NCI-H524 (cell line): ENCODE measurements around the gene CAMTA1.
A peak's percentile ranks its signal among the peaks of the same experiment; 100 is the strongest.

Experiments
- DNase-seq, 2 experiments: peaks; one replicate each; lab custom pipeline; 2025; lab: John Stamatoyannopoulos, UW

The CAMTA1 gene

DNA sequence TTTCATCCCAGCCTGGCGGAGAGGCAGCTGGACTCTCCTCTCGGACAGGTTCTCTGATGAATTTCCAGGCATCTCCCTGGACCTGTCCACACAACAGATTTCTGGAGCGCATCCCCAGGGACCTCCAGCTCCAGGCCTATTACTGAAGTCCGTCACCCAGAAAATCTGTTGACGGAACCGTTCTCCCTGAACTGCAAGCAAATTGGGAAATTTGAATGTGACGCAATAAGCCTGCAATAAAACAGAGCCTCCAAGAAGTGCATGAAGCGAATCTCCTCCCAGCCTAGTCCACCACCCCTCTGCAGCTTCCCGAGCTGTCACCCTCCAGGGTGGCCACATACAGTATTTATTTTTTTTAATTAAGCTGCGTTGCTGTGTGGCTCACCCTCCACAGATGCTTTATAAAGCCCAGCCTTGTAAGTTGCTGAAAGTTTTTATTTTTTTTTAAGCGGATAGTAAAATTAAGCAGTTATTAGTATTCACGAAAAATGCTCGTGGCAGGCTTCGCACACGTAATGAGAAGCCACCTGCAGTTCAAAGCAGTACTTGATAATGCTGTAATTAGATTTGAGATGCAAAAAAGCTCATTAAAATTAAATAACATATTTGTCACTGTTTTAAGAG, 173.3 kb downstream of the CAMTA1 start:
- DNase-seq = no peak

- DNase-seq = no peak
These were observed 174.2 kb downstream of the CAMTA1 start for GRCh38 chr1:6959491-6959890.

GRCh38 chr1:6960291-6960811, 175.1 kb downstream of the CAMTA1 start:
- DNase-seq = peak; percentile 17 to 45

DNA sequence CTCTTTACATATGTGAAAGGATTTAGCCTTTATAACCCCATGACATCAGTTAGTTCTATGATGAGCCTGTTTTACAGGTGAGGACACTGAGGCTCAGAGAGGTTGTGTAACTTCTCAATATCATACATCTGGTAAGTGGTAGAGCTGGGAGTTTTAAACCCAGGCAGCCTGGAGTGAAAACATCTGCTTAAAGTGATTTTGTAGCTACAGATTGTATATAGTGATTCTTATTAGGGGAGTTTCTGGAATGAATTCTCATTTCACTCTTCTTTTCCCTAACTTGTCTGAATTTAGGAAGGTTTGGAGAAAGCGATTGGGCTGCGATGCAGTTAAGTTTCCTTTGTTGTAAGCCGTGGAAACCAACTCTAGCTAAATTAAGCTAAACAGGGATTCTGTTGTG, 175.6 kb downstream of the CAMTA1 start:
- DNase-seq = no peak

- DNase-seq = no peak
These were observed 176.0 kb downstream of the CAMTA1 start for GRCh38 chr1:6961289-6961688.

DNA sequence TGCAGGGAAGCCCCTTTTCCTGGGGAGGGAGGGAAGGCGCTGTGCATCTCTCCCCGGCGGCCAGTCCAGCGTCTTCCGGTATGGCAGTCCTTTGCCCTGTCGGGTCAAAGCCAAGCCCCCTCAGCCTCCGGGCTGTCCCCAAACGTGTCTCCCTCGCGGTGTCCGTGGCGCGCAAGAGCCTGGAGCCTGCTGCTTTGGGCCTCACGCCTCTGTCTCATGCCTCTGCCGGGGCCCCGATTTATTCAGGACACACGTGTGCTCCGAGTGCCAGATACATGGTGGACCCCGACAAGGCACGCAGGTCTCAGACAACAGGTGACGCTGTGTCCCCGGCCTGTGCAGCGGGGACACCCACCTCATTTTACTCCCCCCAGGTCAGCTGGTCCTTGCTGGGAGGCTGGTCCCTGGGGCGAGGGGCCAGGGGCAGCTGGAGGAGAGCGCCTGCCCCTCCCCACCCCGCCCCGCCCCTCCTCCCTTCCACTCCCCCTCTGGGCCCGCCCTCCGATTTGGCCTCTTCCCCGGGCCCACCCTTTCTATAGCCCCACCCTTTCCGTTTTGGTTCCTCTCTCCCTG, 176.7 kb downstream of the CAMTA1 start:
- no peak for DNase-seq

GRCh38 chr1:6962478-6962995, 177.3 kb downstream of the CAMTA1 start:
- DNase-seq = peak in 1 of 2 experiments; percentile 32

DNA sequence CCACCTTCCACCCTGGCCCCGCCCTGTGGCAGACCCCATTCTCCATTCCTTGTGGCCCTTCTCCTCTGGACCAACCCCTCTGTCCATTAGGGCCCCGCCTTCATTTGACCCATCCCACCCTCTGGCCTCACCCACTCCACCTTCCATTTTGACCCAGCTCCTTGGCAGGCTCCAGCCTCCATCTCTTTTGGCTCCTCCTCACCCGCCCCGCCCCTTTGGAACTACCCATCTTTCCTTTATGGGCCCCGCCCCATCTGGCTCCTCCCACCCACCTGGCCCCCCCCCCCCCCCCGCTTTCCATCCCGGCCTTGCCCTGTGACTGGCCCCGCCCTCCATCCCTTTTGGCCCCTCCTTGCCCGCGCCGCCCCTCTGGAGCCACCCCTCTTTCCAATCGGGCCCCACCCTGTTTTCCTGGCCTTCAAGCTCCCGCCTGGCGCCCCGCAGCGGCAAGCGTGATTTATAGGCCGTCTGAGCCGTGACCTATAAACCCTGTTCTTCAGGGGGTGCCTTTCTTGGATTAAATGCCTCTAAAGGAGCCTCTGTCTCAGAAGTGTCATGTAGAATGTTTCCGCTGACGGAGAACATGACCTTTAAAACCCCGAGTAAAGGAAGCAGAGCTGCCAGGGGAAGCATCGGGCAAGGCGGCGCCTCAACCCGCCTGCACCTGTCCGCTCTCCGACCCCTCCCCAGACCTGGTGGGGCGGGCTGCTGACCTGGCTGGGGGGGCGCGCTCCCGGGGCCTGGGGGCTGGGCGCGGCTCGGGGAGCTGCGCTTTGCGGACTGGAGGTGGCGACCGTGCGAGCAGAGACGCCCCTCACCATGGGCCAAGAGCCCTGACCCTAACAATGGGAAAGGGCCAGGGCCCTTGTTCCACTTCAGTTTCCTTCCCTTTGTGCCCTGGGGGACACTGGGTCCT, 178.0 kb downstream of the CAMTA1 start:
- peak in 1 of 2 experiments; percentile 58 for DNase-seq

GRCh38 chr1:6963912-6964307, 178.7 kb downstream of the CAMTA1 start:
- no peak for DNase-seq

- no peak for DNase-seq
These were observed 180.1 kb downstream of the CAMTA1 start for GRCh38 chr1:6965083-6965934.

DNA sequence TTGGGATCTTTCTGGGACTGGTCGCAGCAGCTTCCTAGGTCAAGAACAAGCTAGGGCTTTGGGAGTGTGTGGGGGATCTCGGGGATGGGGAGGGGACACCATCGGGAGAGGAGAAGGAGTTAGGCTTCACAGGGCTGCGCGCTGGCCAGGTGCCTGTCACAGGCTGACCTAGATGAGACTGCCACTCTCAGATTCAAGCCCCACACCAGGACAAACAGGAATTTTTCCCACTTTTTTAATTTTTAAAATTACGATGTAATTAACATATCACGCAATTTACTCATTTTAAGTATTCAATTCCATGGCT, 180.6 kb downstream of the CAMTA1 start:
- DNase-seq = no peak

- no peak for DNase-seq
These were observed 181.1 kb downstream of the CAMTA1 start for GRCh38 chr1:6966326-6966725.

GRCh38 chr1:6967431-6968111, 182.3 kb downstream of the CAMTA1 start:
- no peak for DNase-seq

GRCh38 chr1:6969106-6969505, 183.9 kb downstream of the CAMTA1 start:
- DNase-seq = no peak

DNA sequence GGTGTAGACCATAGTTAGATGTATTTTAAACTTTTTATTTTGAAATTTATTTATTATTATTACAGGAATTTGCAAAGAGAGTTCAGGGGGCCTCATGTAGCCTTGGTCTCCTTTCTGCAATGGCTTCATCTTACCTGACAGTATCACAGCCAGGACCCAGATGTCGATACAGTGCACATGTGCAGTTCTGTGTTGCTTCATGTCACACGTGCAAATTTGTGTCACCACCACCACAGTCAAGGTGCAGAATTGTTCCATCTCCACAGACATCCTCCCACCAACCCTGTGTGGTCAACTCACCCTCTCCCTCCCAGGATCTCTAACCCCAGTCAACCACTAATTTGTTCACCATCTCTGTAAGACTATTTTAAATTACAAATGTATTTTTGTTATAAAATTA, 184.5 kb downstream of the CAMTA1 start:
- no peak for DNase-seq

GRCh38 chr1:6970221-6970620, 185.0 kb downstream of the CAMTA1 start:
- DNase-seq = no peak

- no peak for DNase-seq
These were observed 185.8 kb downstream of the CAMTA1 start for GRCh38 chr1:6971048-6971447.

- DNase-seq = no peak
These were observed 186.4 kb downstream of the CAMTA1 start for GRCh38 chr1:6971699-6972098.

DNA sequence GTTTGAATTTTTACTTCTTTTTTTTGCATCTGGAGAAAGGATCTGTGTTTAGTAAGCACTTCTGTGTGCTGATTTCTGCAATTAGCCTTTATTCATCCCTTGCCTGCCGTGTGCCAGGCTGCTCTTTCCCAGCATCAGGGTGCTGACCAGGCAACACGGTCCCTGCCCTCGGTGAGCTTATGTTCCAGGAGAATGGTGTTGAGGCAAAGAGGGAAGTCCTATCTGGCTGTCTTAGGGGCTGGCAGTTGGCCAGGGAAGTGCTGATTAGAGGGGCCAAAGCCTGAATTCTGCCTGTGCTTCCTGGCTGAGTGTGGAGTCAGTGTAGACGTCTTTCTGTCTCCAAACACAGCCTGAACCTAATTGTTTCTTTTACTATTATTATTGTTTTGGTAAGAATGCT, 187.1 kb downstream of the CAMTA1 start:
- DNase-seq = no peak

DNA sequence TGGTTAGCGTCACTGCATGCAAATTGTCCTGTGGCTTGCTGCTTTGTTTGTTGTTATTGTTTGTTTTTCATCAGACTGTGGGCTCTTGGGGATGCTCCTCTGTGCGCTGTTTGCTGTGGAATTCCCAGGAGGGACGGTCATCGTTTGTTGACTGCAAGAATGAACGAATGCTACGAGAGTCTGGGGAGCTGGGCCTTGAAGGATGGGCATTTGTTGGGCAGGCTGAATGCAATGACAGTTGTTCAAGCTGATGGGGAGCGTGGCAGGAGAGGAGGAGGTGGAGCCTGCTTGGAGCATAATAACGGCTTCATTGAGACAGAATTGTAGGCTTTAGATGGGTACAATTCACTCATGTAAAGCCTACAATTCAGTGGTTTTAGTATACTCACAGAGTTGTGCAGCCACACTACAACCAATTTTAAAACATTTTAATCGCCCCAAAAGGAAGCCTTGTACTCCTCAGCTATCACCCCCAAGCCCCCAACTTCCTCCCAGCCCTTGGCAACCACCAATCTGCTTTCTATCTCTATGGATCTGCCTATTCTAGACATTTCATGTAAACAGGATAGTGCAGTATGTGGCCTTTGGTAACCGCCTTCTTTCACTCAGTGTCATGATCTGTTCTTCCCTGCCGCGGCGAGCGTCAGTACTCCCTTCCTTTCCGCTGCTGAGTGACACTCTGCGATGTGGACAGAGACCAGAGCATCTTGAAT, 190.2 kb downstream of the CAMTA1 start:
- no peak for DNase-seq

DNA sequence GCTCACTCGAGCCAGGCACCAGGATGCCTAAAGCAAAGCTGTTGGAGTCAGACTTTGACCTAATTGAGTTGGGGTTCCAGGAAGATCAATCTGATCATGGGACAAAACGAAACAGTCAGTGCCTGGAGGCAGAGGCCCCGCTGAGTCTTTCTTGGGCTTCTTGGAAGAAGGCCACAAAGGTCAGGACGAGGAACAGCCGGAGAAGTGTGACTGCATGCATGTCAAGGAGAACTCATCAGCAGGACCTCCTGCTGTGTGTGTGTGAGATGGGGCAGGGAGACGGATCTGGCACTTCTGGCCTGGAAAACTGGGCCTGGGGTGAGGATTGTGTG, 190.8 kb downstream of the CAMTA1 start:
- DNase-seq = no peak
